Measurements from ENCODE around the gene KCNA1.

The KCNA1 gene

GRCh38 chr12:4954621-4955354 is 45.1 kb downstream of the KCNA1 start:
- DNase-seq (ENCODE audit: low spot score), result peak; percentile 22
- no peak for TF ChIP-seq CTCF (IDR thresholded peaks at IDR 0.05; ENCODE audit: extremely low read depth, missing control alignments)

GRCh38 chr12:4956054-4956453 is 46.3 kb downstream of the KCNA1 start:
- no peak for TF ChIP-seq CTCF (IDR thresholded peaks at IDR 0.05; ENCODE audit: extremely low read depth, missing control alignments)
- no peak for DNase-seq (ENCODE audit: low spot score)

- no peak for TF ChIP-seq CTCF (IDR thresholded peaks at IDR 0.05; ENCODE audit: extremely low read depth, missing control alignments)
- no peak for DNase-seq (ENCODE audit: low spot score)
Observed at GRCh38 chr12:4956968-4957367, 47.3 kb downstream of the KCNA1 start.

- no peak for DNase-seq (ENCODE audit: low spot score)
- TF ChIP-seq CTCF (IDR thresholded peaks at IDR 0.05; ENCODE audit: extremely low read depth, missing control alignments), result no peak
Observed at GRCh38 chr12:4957761-4958160, 48.1 kb downstream of the KCNA1 start.

- no peak for DNase-seq (ENCODE audit: low spot score)
- TF ChIP-seq CTCF (IDR thresholded peaks at IDR 0.05; ENCODE audit: extremely low read depth, missing control alignments), result no peak
Observed at GRCh38 chr12:4958697-4959375, 49.1 kb downstream of the KCNA1 start.

DNA sequence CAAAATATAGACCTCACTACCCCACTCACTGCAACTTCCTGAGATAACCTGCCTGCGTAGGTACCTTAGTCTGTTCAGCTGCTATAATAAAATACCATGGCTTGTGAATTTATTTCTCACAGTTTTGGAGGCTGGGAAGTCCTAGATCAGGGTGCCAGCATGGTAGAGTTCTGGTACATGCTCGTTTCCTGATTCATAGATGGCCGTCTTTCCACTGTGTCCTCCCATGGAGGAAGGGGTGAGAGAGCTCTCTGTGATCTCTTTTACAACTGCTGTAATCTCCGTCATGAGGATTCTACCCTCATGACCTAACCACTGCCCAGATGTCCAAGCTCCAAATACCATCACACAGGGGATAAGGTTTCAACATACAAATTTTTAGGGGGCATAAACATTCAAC is 49.7 kb downstream of the KCNA1 start:
- no peak for TF ChIP-seq CTCF (IDR thresholded peaks at IDR 0.05; ENCODE audit: extremely low read depth, missing control alignments)
- DNase-seq (ENCODE audit: low spot score), result no peak

DNA sequence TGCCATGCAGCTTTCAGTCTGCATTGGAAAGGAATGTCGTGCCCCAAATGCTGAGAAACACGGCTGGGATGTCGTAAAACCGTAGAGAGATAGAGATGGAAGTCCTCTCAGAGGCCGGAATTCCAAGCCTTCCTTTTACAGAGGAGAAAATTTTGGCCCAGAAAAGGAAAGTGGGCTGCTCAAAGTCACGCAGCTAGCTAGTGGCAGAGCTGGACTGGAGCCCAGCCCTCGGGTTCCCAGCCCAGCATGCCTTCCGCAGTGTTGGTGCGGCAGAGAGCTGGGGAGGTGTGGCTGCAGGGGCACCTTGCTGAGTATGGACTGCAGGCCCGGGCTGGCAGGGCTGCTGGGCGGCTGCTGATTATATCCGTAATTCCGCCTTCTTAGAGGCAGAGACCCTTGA is 50.3 kb downstream of the KCNA1 start:
- TF ChIP-seq CTCF (IDR thresholded peaks at IDR 0.05; ENCODE audit: extremely low read depth, missing control alignments), result no peak
- no peak for DNase-seq (ENCODE audit: low spot score)
